GM19438 (cell line): Measurements from ENCODE around the gene TNIK.
A peak's percentile ranks its signal among the peaks of the same experiment; 100 is the strongest.
"Not testable (repeated sequence)": the region's sequence is repeated elsewhere in the genome, so short reads cannot be mapped to it uniquely, and the experiment has no call there.

Experiments
- ATAC-seq: cut with Tn5 transposase; IDR thresholded peaks from one replicate; pipeline ENCODE4 v1.9.1; 2021; ENCODE audit warnings: low read depth; ENCODE audit not compliant: unreplicated experiment

Gene TNIK

DNA sequence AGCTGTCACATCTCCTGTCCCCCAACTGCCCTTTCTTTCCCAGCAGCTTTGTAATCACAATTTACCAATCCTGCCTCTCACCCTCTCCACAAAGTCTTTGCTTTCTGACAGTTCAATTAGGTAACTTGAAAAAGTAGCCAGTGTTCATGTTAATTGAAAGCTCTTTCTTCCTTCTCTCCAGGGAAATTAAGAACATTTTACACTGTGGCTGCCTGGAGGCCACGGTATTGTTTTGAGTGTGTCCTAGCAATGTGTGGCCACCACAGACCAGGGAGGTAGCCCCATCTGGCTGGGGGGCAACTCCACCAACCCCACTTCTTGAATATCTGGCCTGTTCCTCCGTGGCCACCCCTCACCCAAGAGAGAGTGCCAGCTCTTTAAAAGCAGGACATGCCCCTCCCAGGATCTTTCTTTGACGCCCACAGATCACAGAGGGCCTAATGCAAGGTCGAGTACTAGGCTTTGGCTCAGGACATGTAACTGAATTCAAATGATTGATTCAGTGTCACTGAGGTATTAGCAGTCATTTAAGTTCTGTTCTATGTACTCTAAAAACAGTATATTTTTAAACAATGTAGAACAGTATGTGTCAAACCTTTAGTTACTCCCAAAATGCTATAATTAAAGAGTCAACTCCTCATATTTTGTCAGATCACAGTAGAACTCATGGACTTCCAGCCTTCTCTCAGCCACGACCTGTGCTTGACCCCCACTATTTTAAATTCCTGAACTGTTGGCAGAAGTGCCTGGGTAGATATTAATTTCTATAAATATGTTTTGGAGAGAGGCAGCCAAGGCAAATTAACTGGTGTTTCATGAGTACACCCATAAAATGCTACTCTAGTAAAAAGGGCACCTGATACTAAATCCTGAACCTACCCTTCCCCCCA is 164.5 kb downstream of the TNIK start:
- no peak for ATAC-seq

GRCh38 chr3:171293142-171293782 is 166.9 kb downstream of the TNIK start:
- no peak for ATAC-seq

DNA sequence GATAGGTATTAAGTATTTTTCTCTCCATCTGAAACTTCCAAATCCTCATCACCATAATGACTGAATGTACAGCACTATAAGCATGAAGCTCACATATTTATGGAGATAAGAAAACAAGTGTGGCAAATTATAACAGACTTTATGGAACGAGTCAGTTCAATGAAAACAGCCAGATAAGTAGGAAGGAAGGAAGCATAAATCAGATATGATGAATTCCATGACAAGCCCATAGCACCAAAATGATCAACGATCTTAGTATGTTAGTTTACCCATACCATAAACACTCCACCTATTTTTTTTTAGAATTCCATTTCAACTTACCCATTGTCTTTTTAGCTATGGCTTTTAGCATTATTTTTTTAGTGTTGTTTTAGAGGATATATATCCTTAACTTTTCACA is 169.5 kb downstream of the TNIK start:
- no peak for ATAC-seq

DNA sequence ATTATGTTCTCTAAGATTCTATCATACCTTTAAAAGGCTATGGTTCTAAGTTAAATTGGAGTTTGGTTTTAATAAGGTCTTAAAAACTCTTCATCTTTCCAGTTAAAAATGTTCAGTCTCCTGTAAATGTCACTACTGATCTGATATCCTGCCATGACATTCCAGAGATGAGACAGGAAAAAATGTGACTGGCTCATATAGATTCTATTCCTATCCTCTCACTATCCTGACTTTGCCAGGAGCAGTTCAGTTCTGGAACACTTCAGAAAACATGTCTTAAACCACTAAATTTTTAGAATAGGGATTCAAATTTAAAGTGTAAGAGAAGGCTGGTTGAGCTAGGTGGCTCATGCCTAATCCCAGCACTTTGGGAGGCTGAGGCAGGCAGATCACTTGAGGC is 170.9 kb downstream of the TNIK start:
- ATAC-seq = no peak

GRCh38 chr3:171287761-171288160 is 172.4 kb downstream of the TNIK start:
- not testable (repeated sequence) for ATAC-seq

DNA sequence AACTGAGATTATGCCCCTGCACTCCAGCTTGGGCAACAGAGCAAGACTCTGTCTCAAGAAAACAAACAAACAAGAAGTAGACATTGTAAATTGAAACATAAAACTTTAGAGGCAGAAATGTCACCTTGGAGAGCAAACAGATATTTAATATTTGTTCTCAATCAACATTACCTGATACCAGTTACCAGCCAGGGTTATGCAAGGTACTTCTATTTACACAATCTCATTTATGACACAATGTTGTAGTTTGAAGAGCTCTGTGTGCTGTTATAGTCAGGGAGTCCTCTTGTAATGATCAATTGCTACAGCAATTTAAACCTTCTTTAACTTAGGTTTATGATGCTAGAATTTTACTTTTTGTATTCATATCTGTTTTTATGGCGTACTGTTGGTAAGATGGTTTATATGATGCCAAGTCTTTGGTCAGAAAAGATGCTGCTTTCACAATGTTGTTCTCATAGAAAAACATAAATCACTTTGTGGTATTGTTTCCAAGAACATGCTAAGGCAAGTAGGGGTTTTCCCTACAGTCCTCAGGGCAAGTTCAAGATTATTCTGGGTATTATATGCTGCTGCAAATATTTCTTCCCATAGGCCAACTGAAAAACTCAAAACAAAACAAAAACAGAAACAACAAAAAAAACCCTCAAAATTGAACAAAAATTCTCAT is 173.5 kb downstream of the TNIK start:
- no peak for ATAC-seq

GRCh38 chr3:171285287-171285686 is 174.9 kb downstream of the TNIK start:
- no peak for ATAC-seq

DNA sequence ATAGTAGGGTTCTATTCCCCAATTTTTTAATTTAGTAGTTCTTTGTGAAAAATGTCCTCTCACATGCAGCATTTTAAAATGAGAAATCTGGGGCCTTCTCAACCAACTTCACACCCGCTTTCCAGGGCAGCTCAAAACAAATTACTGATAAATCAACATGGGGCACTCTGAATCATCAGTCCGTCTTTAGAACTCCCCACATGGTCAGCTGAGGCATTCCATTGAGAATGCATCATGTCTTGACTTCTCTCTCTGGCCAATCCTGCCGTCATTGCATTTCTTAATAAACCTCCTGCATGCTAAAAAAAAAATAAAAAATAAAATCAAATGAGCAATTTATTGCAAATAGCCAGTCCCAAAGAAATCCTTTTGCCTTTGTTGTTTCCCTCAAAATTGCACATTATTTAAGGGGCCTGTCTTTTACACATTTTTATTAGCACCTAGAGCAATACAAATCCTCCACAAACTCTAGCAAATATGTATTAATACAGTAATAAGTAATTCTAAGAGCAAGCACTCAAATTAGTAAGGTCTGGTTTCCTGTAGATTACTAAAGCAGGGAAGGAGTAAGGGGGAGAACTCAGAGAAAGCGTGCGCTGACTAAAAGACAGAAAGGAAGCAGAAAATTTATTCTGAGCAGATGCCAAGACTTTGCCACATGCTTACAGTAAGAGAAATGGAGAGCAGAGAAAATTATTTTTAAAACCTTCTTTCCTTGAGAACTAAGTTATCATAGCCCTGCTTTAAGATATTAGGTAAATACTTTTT is 175.7 kb downstream of the TNIK start:
- peak; percentile 42 for ATAC-seq

- no peak for ATAC-seq
These were observed 176.4 kb downstream of the TNIK start for GRCh38 chr3:171283848-171284222.

GRCh38 chr3:171283183-171283847 is 176.9 kb downstream of the TNIK start:
- ATAC-seq = no peak

DNA sequence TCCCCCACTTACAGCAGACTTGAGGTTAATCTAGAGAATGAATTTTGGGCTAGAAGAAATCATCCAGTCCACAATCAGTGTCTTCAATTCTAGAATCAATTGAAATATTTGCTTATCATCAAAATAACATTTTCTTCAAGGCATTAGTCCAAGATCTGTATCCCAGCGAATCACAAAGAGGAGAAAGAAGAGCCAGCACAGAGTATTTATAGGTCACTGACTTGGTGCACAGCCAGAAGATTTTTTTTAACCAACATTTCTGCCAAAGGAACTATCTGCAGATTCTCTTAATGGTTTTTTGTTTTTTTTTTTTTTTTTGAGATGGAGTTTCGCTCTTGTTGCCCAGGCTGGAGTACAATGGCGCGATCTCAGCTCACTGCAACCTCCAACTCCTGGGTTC is 178.2 kb downstream of the TNIK start:
- no peak for ATAC-seq

DNA sequence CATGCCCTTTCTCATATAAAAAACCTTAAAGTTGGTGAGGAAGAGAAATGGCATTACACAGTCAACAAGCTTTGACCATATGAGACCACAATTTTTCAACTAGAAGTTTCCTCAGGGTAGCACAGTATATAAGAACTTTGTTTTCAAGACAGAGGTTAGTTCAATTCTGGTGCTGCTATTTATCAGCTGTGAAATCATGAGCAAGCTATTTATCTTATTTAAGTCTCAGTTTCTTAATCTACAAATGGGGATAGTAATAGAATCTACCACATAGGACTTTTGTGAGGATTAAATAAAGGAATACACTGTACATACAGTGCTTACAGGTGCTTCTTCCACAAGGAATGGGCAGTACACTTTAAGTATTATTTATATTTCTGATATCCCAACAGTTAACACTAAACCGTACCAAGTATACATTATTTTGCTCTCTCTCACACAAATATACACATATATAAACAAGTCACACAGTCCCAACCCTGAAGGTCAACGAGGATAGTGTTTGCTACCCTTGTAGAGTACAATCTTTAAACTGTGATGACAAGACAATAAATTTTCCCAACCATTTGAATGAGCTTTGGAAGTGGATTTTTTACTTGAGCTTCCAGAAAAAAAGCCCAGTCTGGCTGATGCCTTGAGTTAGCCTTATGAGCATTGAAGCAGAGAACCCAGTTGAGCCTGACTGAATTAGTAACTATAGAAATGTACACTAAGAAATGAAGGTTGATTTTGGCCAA is 178.8 kb downstream of the TNIK start:
- no peak for ATAC-seq

- ATAC-seq = no peak
These were observed 180.2 kb downstream of the TNIK start for GRCh38 chr3:171279972-171280371.

- ATAC-seq = no peak
These were observed 182.0 kb downstream of the TNIK start for GRCh38 chr3:171278299-171278590.

DNA sequence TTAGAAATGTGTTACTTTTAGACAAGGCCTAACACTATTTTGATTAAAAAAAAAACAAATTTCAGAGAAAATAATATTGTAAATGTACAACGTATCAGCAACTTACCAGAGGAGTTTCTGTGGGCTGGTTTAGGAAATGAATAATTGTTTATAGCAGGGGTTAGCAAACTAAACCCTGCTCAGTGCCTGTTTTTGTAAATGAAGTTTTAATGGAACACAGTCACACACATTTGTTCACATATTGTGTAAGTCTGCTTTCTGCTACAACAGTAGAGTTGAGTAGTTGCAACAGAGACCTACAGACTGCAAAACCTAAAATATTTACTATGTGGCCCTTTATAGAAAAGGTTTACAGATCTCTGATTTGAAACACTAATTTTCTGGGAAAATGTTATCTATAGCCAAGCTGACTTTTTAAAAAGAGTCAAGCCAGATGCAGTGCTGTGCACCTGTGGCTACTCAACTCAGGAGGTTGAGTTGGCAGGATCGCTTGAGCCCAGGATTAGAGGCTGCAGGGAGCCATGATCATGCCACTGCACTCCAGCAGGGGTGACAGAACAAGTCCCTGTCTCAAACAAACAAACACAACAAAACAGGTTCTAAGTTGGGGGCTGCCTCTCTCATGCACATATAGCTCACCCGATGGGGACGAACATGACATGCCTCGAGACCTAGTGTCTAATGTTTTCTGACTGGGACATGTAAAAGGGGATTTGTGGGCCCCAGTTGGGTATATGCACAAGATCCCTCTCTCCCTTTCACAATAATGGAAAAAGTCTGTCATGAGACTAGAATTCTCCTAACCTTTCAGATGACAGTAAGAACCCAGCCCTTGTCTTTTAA is 182.5 kb downstream of the TNIK start:
- ATAC-seq = no peak

- no peak for ATAC-seq
These were observed 183.3 kb downstream of the TNIK start for GRCh38 chr3:171276923-171277322.

GRCh38 chr3:171274222-171274621 is 186.0 kb downstream of the TNIK start:
- no peak for ATAC-seq

DNA sequence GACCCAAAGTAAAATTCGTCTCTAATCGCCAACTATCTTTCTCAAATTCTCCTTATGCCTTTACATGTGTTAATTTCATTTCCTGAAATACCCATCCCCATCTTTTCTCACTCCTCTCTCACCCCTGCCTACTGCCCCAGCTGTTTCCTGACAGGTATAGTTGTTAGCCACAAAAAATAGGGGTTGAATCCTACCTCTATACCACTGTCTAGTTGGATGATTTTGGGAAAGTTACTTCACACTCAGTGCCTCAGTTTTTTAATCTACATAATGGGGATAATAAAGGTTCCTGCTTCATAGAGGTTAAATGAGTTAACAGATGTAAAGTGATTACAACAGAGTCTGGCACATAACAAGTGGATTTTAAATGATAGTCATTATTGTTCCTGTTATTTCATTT is 189.7 kb downstream of the TNIK start:
- ATAC-seq = no peak

DNA sequence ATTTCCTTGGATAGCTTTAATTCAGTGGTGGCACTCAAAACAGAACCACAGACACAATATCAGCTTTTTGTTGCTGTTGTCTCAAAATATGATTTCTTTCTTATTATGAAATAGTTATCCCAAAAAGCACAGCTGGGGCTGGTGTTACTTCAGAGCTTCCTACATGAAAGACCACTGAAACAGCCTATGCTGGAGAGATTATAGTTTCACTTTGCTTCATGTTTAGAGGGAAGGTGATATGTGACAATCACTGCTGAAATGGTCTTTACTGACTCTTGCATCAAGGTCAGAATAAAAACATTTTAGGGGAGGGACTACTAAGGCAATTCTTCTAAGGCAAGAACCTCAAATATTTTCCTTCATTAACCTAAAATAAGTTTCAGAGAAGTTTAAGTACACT is 190.7 kb downstream of the TNIK start:
- peak; percentile 65 for ATAC-seq
